GM12878 (cell line): ENCODE measurements around the gene CFI. TPM values are rescaled to one million over a fixed set of nuclear protein-coding genes. Genes with fewer than 3 reads are reported as not detected.

Experiments used
- ATAC-seq: fragments of 200-7000 bp; cut with Tn5 transposase; 3 replicates; pipeline ENCODE4 v1.9.1; 2020; ENCODE audit warnings: mild to moderate bottlenecking, moderate library complexity
- BruUV-seq: library from RNA; stranded (reverse); fragments of 400-500 nt; replicated peaks from 2 replicates; lab custom pipeline; 2021; lab: Mats Ljungman, UMichigan
- CTCF ChIA-PET: fragments of 300-600 bp; sonication (Branson Sonifier 250); formaldehyde crosslinking; extraction: SDS; loops from one replicate; lab custom pipeline; 2021; ENCODE audit warnings: inconsistent platforms; lab: Yijun Ruan, JAX
- POLR2A ChIA-PET: fragments of 350-600 bp; formaldehyde crosslinking; extraction: SDS; loops from one replicate; lab custom pipeline; 2021; ENCODE audit warnings: inconsistent platforms; lab: Charles Lee
- RAD21 ChIA-PET: fragments of 300-600 bp; sonication (Branson Sonifier 250); formaldehyde crosslinking; loops from one replicate; lab custom pipeline; 2023; ENCODE audit warnings: antibody characterized with exemption; ENCODE audit not compliant: unreplicated experiment; lab: Charles Lee
- SMC1A ChIA-PET: fragments of 300-600 bp; sonication (Branson Sonifier 250); formaldehyde crosslinking; loops from one replicate; lab custom pipeline; 2023; ENCODE audit not compliant: unreplicated experiment, uncharacterized antibody; lab: Charles Lee
- DNase-seq: peaks from one replicate; pipeline ENCODE4 v3.0.0-alpha.2; 2011; ENCODE audit warnings: low read depth, low spot score
- FAIRE-seq: peaks from 3 replicates; lab custom pipeline; 2011; peaks lifted over from hg19 to GRCh38; lab: Jason Lieb, UNC
- H2AFZ ChIP-seq: 2 replicates; pipeline ENCODE4 v1.6.0; 2011; ENCODE audit warnings: low read depth, low read length, control low read depth; ENCODE audit not compliant: control insufficient read depth
- H3K27ac ChIP-seq: 2 replicates; pipeline ENCODE4 v1.5.1; 2011; ENCODE audit warnings: control low read depth; ENCODE audit not compliant: control insufficient read depth, insufficient read depth
- H3K27me3 ChIP-seq, 2 experiments: replicated peaks in 1 of 2; 2 replicates each; pipeline versions ENCODE4 v1.6.0 to v1.6.1; 2011; ENCODE audit warnings: low read length in 1 of 2; ENCODE audit not compliant: control insufficient read depth in 2 of 2, insufficient read depth in 2 of 2
- H3K36me3 ChIP-seq, 2 experiments: 2 replicates each; pipeline ENCODE4 v1.5.1; 2011; ENCODE audit warnings: low read length in 1 of 2; ENCODE audit not compliant: control insufficient read depth in 2 of 2, insufficient read depth in 2 of 2
- H3K4me1 ChIP-seq: 2 replicates; pipeline ENCODE4 v1.6.1; 2011; ENCODE audit warnings: mild to moderate bottlenecking, low read length, moderate library complexity, mixed read lengths; ENCODE audit not compliant: control insufficient read depth, insufficient read depth
- H3K4me2 ChIP-seq: 2 replicates; pipeline ENCODE4 v1.6.0; 2011; ENCODE audit warnings: control low read depth; ENCODE audit not compliant: control insufficient read depth, insufficient read depth
- H3K4me3 ChIP-seq: fragments of 200-600 bp; sonication (generic); 2 replicates; pipeline ENCODE4 v1.5.1; 2016
- H3K79me2 ChIP-seq: 2 replicates; pipeline ENCODE4 v1.6.0; 2011; ENCODE audit warnings: low read length; ENCODE audit not compliant: control insufficient read depth, insufficient read depth
- H3K9ac ChIP-seq: 2 replicates; pipeline ENCODE4 v1.8.0; 2011; ENCODE audit warnings: low read length, control low read depth, mixed read lengths; ENCODE audit not compliant: control insufficient read depth, insufficient read depth
- H3K9me3 ChIP-seq: replicated peaks from 3 replicates; pipeline ENCODE4 v1.5.1; 2011; ENCODE audit warnings: mild to moderate bottlenecking, low read length; ENCODE audit not compliant: control insufficient read depth, insufficient read depth
- H4K20me1 ChIP-seq: 2 replicates; pipeline ENCODE4 v1.6.0; 2011; ENCODE audit not compliant: control insufficient read depth, insufficient read depth
- ASH2L ChIP-seq: fragments of 300-600, 200-600 bp; sonication (generic); IDR thresholded peaks from 2 replicates; pipeline ENCODE4 v1.6.1; 2017; ENCODE audit warnings: low read depth, mild to moderate bottlenecking, borderline replicate concordance
- CBX5 ChIP-seq: sonication (generic); IDR thresholded peaks from 2 replicates; pipeline ENCODE4 v1.6.1; 2016; ENCODE audit warnings: low read depth, moderate library complexity, mild to moderate bottlenecking, inconsistent platforms
- HDAC6 ChIP-seq: fragments of 200-600 bp; sonication (generic); IDR thresholded peaks from one replicate; pipeline ENCODE4 v1.8.0; 2017; ENCODE audit warnings: antibody characterized with exemption; ENCODE audit not compliant: unreplicated experiment
- JUNB ChIP-seq: IDR thresholded peaks from 2 replicates; pipeline ENCODE4 v1.6.1; 2016; ENCODE audit warnings: antibody characterized with exemption, mild to moderate bottlenecking
- MEF2A ChIP-seq: IDR thresholded peaks from 2 replicates; pipeline ENCODE4 v1.6.1; 2011; ENCODE audit warnings: low read depth, mild to moderate bottlenecking, low read length, moderate library complexity; ENCODE audit not compliant: insufficient read depth
- NBN ChIP-seq: fragments of 450-650 bp; IDR thresholded peaks from 2 replicates; pipeline ENCODE4 v1.6.1; 2016
- NFXL1 ChIP-seq: fragments of 450-650 bp; IDR thresholded peaks from 2 replicates; pipeline ENCODE4 v1.6.1; 2017; ENCODE audit warnings: antibody characterized with exemption, mild to moderate bottlenecking, borderline replicate concordance
- RAD21 ChIP-seq: IDR thresholded peaks from 2 replicates; pipeline ENCODE4 v1.6.1; 2011; ENCODE audit warnings: mild to moderate bottlenecking, low read depth, low read length, moderate library complexity; ENCODE audit not compliant: insufficient read depth
- RB1 ChIP-seq: fragments of 450-650 bp; formaldehyde crosslinking; IDR thresholded peaks from 2 replicates; pipeline ENCODE4 v1.6.1; 2017; ENCODE audit warnings: mild to moderate bottlenecking, borderline replicate concordance
- RFX5 ChIP-seq: IDR thresholded peaks from 2 replicates; pipeline ENCODE4 v1.6.1; 2011; ENCODE audit warnings: low read depth, low read length, improper control_type of control experiment
- SMAD5 ChIP-seq: IDR thresholded peaks from 2 replicates; pipeline ENCODE4 v1.6.1; 2016; ENCODE audit warnings: antibody characterized with exemption, low read depth
- YBX1 ChIP-seq: fragments of 450-650 bp; IDR thresholded peaks from 2 replicates; pipeline ENCODE4 v1.6.1; 2016; ENCODE audit warnings: antibody characterized with exemption
- WGBS: methylation state at CpG from one replicate; pipeline ENCODE4 v1.1.6; 2016; ENCODE audit warnings: low lambda C conversion rate; ENCODE audit not compliant: insufficient replicate concordance, insufficient coverage; ENCODE audit errors: missing lambda C conversion rate; 5-methylcytosine and 5-hydroxymethylcytosine counted together
- in situ Hi-C: fragments of 300-500 bp; cut with MboI; formaldehyde crosslinking; loops from 9 replicates; pipeline ENCODE4 v1.14.3; 2018; ENCODE audit warnings: mixed read lengths
- intact Hi-C: fragments of 100-400 bp; cut with micrococcal nuclease; formaldehyde crosslinking; loops from one replicate; pipeline ENCODE4 v1.14.2; 2022; ENCODE audit not compliant: unreplicated experiment
- polyA plus RNA-seq, 11 experiments: library from polyadenylated mRNA; depleted of rRNA in 4 of 11; unstranded in 6 of 11; stranded (reverse) in 5 of 11; fragments of >200 nt; fragmentation: Nextera tagmentation in 4 of 11; fragmentation: Illumina TruSeq in 1 of 11; extraction: Ambion mirVana in 4 of 11; extraction: Trizol in 1 of 11; gene quantifications; 1 replicate in 1 of 11; 2 replicates in 10 of 11; pipeline versions ENCODE4 v1.2.1 to v1.2.3, GENCODE V29; 2011 to 2016; ENCODE audit warnings: inconsistent platforms in 2 of 11, missing spikeins in 2 of 11, low read depth in 1 of 11
- total RNA-seq, 4 experiments: library from RNA; depleted of rRNA in 3 of 4; stranded (reverse); fragments of >200 nt in 3 of 4; fragmentation: Illumina TruSeq in 1 of 4; extraction: Trizol in 1 of 4; gene quantifications; 2 replicates each; pipeline versions ENCODE4 v1.2.1 to v1.2.3, GENCODE V29; 2013 to 2021
- TF ChIP-seq, protein P1 (sequence below): fragments of 450-650 bp; IDR thresholded peaks from 2 replicates; pipeline ENCODE4 v1.6.1; 2017; ENCODE audit warnings: antibody characterized with exemption, mild to moderate bottlenecking, moderate library complexity
- TF ChIP-seq, protein P2 (sequence below): fragments of 150-350 bp; IDR thresholded peaks from 2 replicates; pipeline ENCODE4 v1.6.1; 2014; ENCODE audit warnings: mild to moderate bottlenecking, low read depth, low read length

CFI gene
- total and polyA plus RNA-seq, 10 of the 15 experiments (the other 5 are each of a cell fraction or from before 2014, with no cell fraction given), result 0.15 to 0.28 TPM; not detected in 8

DNA sequence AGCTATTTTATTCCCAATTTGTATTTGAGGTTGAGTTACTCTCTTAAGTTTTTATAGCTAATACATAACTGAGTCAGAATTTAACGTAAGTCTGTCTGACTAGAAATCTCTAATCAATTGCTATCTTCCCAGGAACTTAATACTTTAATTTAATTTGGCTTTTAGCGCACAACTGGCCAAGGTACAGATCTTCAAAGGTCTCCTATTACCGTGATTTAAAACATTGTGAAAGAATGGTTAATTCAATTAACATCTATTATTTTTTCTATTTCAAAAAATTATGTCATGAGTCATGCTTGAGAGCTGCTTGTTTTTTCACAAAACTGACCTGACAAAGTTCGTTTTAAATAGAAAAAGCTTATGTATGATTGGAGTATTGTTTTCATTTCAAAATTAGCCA, 49.9 kb downstream of the CFI start:
- no peak for TF ChIP-seq SMAD5
- RAD21 ChIA-PET, result no interaction called here
- DNase-seq (no peak), FAIRE-seq (no peak), ATAC-seq (no peak)
- no peak overlapping the region for H3K4me3 ChIP-seq
- CTCF ChIA-PET, result interaction anchor here (0.7 kb wide), 1 partner anchor 113 kb away, joined by 3 read pairs; no protein-coding TSS in a partner anchor
- H2AFZ ChIP-seq, result no peak overlapping the region
- in situ Hi-C loops, result no loop called here
- H3K36me3 ChIP-seq, result no peaks in the 10 kb centered on the region
- no peak overlapping the region for H3K9ac ChIP-seq
- POLR2A ChIA-PET, result no interaction called here
- no peaks in the 10 kb centered on the region for H3K27me3 ChIP-seq
- H3K27ac ChIP-seq, result no peak overlapping the region
- intact Hi-C loops, result no loop called here
- no peaks in the 10 kb centered on the region for H4K20me1 ChIP-seq
- no peaks in the 10 kb centered on the region for H3K4me1 ChIP-seq
- no TSS peak for BruUV-seq
- WGBS, result 49% methylated on average over 4 of the region's 4 CpGs
- H3K9me3 ChIP-seq, result no peaks in the 10 kb centered on the region
- SMC1A ChIA-PET, result interaction anchor here (0.6 to 1.1 kb wide), 6 partner anchors 9 to 484 kb away, joined by 3 to 4 read pairs (median 3); no protein-coding TSS in a partner anchor
- no peak overlapping the region for H3K4me2 ChIP-seq
- no peaks in the 10 kb centered on the region for H3K79me2 ChIP-seq

DNA sequence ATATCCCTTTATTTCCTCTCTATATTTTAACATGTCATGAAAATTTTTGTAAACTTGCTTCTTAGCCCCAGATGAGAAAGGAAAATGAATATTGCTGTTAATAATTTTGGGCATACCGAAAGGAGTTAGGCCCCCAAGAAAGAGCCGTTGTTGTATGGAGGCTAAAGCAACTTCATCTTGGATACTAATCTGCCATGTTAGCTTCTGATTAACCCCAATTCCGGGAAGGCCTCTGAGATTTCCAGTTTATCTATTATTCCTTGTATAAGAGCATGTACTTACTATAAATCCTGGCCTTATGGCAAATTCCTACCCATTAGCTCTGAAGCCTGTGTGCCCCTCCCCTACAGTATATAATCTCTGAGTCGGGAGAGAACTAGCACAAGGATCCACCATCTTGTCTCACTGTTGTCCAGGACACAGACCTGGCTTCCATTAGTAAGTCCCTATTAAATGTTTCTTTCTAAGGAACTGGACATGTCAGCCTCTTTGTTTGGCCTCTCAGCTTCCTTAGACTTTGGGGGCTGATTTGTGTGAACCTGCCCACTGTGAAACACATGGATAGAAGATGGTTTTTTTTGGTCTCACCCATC, 51.1 kb downstream of the CFI start:
- H3K36me3 ChIP-seq, result no peaks in the 10 kb centered on the region
- intact Hi-C loops (no loop called here), in situ Hi-C loops (no loop called here)
- H4K20me1 ChIP-seq, result no peaks in the 10 kb centered on the region
- H3K4me1 ChIP-seq, result no peaks in the 10 kb centered on the region
- WGBS, result 34% methylated on average over 4 of the region's 4 CpGs
- ChIA-PET POLR2A (interaction anchor here (0.6 kb wide), 1 partner anchor 1377 kb away, joined by 6 read pairs; no protein-coding TSS in a partner anchor), RAD21 (no interaction called here), SMC1A (interaction anchor here (0.6 kb wide), 1 partner anchor 237 kb away, joined by 3 read pairs; no protein-coding TSS in a partner anchor), CTCF (no interaction called here)
- no peak overlapping the region for H2AFZ ChIP-seq
- ATAC-seq, result no peak
- no peak overlapping the region for H3K27ac ChIP-seq
- no peaks in the 10 kb centered on the region for H3K27me3 ChIP-seq
- H3K79me2 ChIP-seq, result no peaks in the 10 kb centered on the region
- no peak for FAIRE-seq
- H3K9me3 ChIP-seq, result no peaks in the 10 kb centered on the region
- no peak overlapping the region for H3K4me3 ChIP-seq
- no peak overlapping the region for H3K9ac ChIP-seq
- no TSS peak for BruUV-seq
- no peak overlapping the region for H3K4me2 ChIP-seq
- DNase-seq, result no peak
- TF ChIP-seq CBX5, result no peak
- TF ChIP-seq NFXL1, result no peak
- TF ChIP-seq RFX5, result no peak
- TF ChIP-seq JUNB, result no peak
- TF ChIP-seq, protein P1, sequence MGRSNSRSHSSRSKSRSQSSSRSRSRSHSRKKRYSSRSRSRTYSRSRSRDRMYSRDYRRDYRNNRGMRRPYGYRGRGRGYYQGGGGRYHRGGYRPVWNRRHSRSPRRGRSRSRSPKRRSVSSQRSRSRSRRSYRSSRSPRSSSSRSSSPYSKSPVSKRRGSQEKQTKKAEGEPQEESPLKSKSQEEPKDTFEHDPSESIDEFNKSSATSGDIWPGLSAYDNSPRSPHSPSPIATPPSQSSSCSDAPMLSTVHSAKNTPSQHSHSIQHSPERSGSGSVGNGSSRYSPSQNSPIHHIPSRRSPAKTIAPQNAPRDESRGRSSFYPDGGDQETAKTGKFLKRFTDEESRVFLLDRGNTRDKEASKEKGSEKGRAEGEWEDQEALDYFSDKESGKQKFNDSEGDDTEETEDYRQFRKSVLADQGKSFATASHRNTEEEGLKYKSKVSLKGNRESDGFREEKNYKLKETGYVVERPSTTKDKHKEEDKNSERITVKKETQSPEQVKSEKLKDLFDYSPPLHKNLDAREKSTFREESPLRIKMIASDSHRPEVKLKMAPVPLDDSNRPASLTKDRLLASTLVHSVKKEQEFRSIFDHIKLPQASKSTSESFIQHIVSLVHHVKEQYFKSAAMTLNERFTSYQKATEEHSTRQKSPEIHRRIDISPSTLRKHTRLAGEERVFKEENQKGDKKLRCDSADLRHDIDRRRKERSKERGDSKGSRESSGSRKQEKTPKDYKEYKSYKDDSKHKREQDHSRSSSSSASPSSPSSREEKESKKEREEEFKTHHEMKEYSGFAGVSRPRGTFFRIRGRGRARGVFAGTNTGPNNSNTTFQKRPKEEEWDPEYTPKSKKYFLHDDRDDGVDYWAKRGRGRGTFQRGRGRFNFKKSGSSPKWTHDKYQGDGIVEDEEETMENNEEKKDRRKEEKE, result no peak
- TF ChIP-seq, protein P2, sequence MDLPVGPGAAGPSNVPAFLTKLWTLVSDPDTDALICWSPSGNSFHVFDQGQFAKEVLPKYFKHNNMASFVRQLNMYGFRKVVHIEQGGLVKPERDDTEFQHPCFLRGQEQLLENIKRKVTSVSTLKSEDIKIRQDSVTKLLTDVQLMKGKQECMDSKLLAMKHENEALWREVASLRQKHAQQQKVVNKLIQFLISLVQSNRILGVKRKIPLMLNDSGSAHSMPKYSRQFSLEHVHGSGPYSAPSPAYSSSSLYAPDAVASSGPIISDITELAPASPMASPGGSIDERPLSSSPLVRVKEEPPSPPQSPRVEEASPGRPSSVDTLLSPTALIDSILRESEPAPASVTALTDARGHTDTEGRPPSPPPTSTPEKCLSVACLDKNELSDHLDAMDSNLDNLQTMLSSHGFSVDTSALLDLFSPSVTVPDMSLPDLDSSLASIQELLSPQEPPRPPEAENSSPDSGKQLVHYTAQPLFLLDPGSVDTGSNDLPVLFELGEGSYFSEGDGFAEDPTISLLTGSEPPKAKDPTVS, result no peak
- no peak for TF ChIP-seq HDAC6
- TF ChIP-seq RAD21, result no peak
- TF ChIP-seq YBX1, result no peak
- TF ChIP-seq ASH2L, result no peak
- no peak for TF ChIP-seq MEF2A
- TF ChIP-seq RB1, result no peak
- TF ChIP-seq NBN, result no peak
